SK-N-MC (cell line): ENCODE results near the gene RCN1.

ENCODE experiments used
- EZH2 ChIP-seq: fragments of 200-600 bp; sonication (generic); IDR thresholded peaks from one replicate; pipeline ENCODE4 v1.6.1; 2017; ENCODE audit warnings: antibody characterized with exemption
- FOXP2 ChIP-seq: optimal IDR thresholded peaks from 2 replicates; pipeline ENCODE3; 2011; ENCODE audit warnings: mild to moderate bottlenecking, moderate library complexity; ENCODE audit not compliant: insufficient read depth; ENCODE audit errors: extremely low read length, control extremely low read depth
- POLR2AphosphoS5 ChIP-seq: IDR thresholded peaks from 2 replicates; pipeline ENCODE4 v1.6.1; 2012; ENCODE audit warnings: mild to moderate bottlenecking, low read depth, low read length, borderline replicate concordance

- no peak for TF ChIP-seq POLR2AphosphoS5
- no peak for TF ChIP-seq EZH2
- TF ChIP-seq FOXP2, result no peak
These were observed 62.9 kb downstream of the RCN1 start for GRCh38 chr11:32153747-32154146.
